Liver (tissue), 9 donors: Measurements from ENCODE around the gene F7. TPM values are rescaled to one million over a fixed set of nuclear protein-coding genes. Genes with fewer than 3 reads are reported as not detected.

ENCODE experiments used
- DNase-seq: peaks from one replicate; pipeline ENCODE4 v3.0.0-alpha.2; 2017; ENCODE audit warnings: low spot score
- H3K27ac ChIP-seq, 2 donors: one replicate each; pipeline ENCODE4 v1.7.0; 2013; ENCODE audit warnings: inconsistent platforms in 2 of 2, low read length in 2 of 2, control low read depth in 1 of 2, low read depth in 1 of 2, mild to moderate bottlenecking in 1 of 2
- H3K27me3 ChIP-seq, 4 donors: one replicate each; pipeline versions ENCODE4 v1.6.1 to v1.7.0; 2013; ENCODE audit warnings: low read length in 3 of 4, inconsistent platforms in 1 of 4, mild to moderate bottlenecking in 1 of 4, moderate library complexity in 1 of 4; ENCODE audit not compliant: control insufficient read depth in 4 of 4, insufficient read depth in 4 of 4
- H3K36me3 ChIP-seq, 4 donors: one replicate each; pipeline versions ENCODE4 v1.6.1 to v1.7.0; 2013; ENCODE audit warnings: low read length in 3 of 4, mild to moderate bottlenecking in 3 of 4, low read depth in 1 of 4, moderate library complexity in 1 of 4; ENCODE audit not compliant: control insufficient read depth in 4 of 4, insufficient read depth in 3 of 4
- H3K4me1 ChIP-seq, 4 donors: one replicate each; pipeline versions ENCODE4 v1.6.1 to v1.7.0; 2013; ENCODE audit warnings: low read length in 3 of 4, mild to moderate bottlenecking in 3 of 4, moderate library complexity in 1 of 4; ENCODE audit not compliant: control insufficient read depth in 4 of 4, insufficient read depth in 4 of 4
- H3K4me3 ChIP-seq, 3 donors: one replicate each; pipeline versions ENCODE4 v1.6.1 to v1.7.0; 2013; ENCODE audit warnings: low read length in 3 of 3, control low read depth in 1 of 3, low read depth in 1 of 3, mild to moderate bottlenecking in 1 of 3
- H3K9ac ChIP-seq, 2 donors: one replicate each; pipeline ENCODE4 v1.7.0; 2013; ENCODE audit warnings: low read length in 2 of 2, mild to moderate bottlenecking in 2 of 2, moderate library complexity in 2 of 2, control low read depth in 1 of 2, low read depth in 1 of 2
- H3K9me3 ChIP-seq, 4 donors: one replicate each; pipeline versions ENCODE4 v1.6.1 to v1.7.0; 2013; ENCODE audit warnings: low read length in 3 of 4; ENCODE audit not compliant: control insufficient read depth in 4 of 4
- ATF3 ChIP-seq: IDR thresholded peaks from 2 replicates; pipeline ENCODE4 v1.6.1; 2016; ENCODE audit warnings: antibody characterized with exemption
- EGR1 ChIP-seq, 2 donors: IDR thresholded peaks; 2 replicates each; pipeline ENCODE4 v1.6.1; 2016 to 2018; ENCODE audit warnings: antibody characterized with exemption in 2 of 2, low read depth in 2 of 2
- FOXA1 ChIP-seq: IDR thresholded peaks from 2 replicates; pipeline ENCODE4 v1.6.1; 2016; ENCODE audit warnings: antibody characterized with exemption
- FOXA2 ChIP-seq: IDR thresholded peaks from 2 replicates; pipeline ENCODE4 v1.6.1; 2016; ENCODE audit warnings: antibody characterized with exemption
- GABPA ChIP-seq, 2 donors: IDR thresholded peaks in 1 of 2; conservative IDR thresholded peaks in 1 of 2; 2 replicates each; pipeline ENCODE4 v1.6.1; 2016; ENCODE audit warnings: antibody characterized with exemption in 2 of 2, mild to moderate bottlenecking in 1 of 2, moderate library complexity in 1 of 2
- HNF4A ChIP-seq, 2 donors: conservative IDR thresholded peaks; 2 replicates each; pipeline ENCODE4 v1.6.1; 2016; ENCODE audit warnings: antibody characterized with exemption in 2 of 2, mild to moderate bottlenecking in 2 of 2
- HNF4G ChIP-seq: IDR thresholded peaks from 2 replicates; pipeline ENCODE4 v1.6.1; 2016; ENCODE audit warnings: antibody characterized with exemption
- JUND ChIP-seq, 2 donors: IDR thresholded peaks; 2 replicates each; pipeline ENCODE4 v1.6.1; 2016; ENCODE audit warnings: antibody characterized with exemption in 2 of 2
- MAX ChIP-seq: IDR thresholded peaks from 2 replicates; pipeline ENCODE4 v1.6.1; 2016; ENCODE audit warnings: antibody characterized with exemption
- NR2F2 ChIP-seq: IDR thresholded peaks from 2 replicates; pipeline ENCODE4 v1.6.1; 2016; ENCODE audit warnings: antibody characterized with exemption
- RAD21 ChIP-seq, 2 donors: IDR thresholded peaks; 2 replicates each; pipeline ENCODE4 v1.6.1; 2016; ENCODE audit warnings: antibody characterized with exemption in 2 of 2, mild to moderate bottlenecking in 2 of 2
- RXRA ChIP-seq, 2 donors: IDR thresholded peaks; 2 replicates each; pipeline ENCODE4 v1.6.1; 2017 to 2018; ENCODE audit warnings: antibody characterized with exemption in 2 of 2, mild to moderate bottlenecking in 1 of 2
- SP1 ChIP-seq: IDR thresholded peaks from 2 replicates; pipeline ENCODE4 v1.6.1; 2018; ENCODE audit warnings: antibody characterized with exemption, mild to moderate bottlenecking
- TAF1 ChIP-seq: conservative IDR thresholded peaks from 2 replicates; pipeline ENCODE4 v1.6.1; 2016; ENCODE audit warnings: antibody characterized with exemption, mild to moderate bottlenecking
- YY1 ChIP-seq: IDR thresholded peaks from 2 replicates; pipeline ENCODE4 v1.6.1; 2016; ENCODE audit warnings: antibody characterized with exemption, mild to moderate bottlenecking
- ZBTB33 ChIP-seq: IDR thresholded peaks from 2 replicates; pipeline ENCODE4 v1.6.1; 2016; ENCODE audit warnings: antibody characterized with exemption
- WGBS: extraction: QIAGEN DNeasy Blood & Tissue Kit; methylation state at CpG from one replicate; pipeline ENCODE4 v1.1.7; 2013; 5-methylcytosine and 5-hydroxymethylcytosine counted together
- polyA plus RNA-seq, 2 donors: library from polyadenylated mRNA; stranded (reverse) in 1 of 2; unstranded in 1 of 2; fragments of 200-250 nt in 1 of 2; fragments of >200 nt in 1 of 2; fragmentation: Nextera tagmentation in 1 of 2; extraction: Ambion mirVana in 1 of 2; gene quantifications; one replicate each; pipeline versions ENCODE4 v1.2.1 to v1.2.3, GENCODE V29; 2013 to 2015
- total RNA-seq, 2 donors: library from RNA; depleted of rRNA; stranded (reverse); fragments of >200 nt; gene quantifications; one replicate each; pipeline ENCODE4 v1.2.3, GENCODE V29; 2014
- TF ChIP-seq, protein P1 (sequence below): IDR thresholded peaks from 2 replicates; pipeline ENCODE4 v1.6.1; 2016; ENCODE audit warnings: antibody characterized with exemption, mild to moderate bottlenecking
- TF ChIP-seq, protein P2 (sequence below): fragments of 150-350 bp; IDR thresholded peaks from 2 replicates; pipeline ENCODE4 v1.5.1; 2017; ENCODE audit warnings: improper control_type of control experiment, low read depth, low read length; ENCODE audit not compliant: missing input control
- donor health status: healthy.
- donor health status: healthy.
- donor health status: healthy.
- donor health status: healthy.
- donor health status: healthy.

F7 gene
- total and polyA plus RNA-seq, 4 donors = 46.6 to 92.6 (median 66.2) TPM

DNA sequence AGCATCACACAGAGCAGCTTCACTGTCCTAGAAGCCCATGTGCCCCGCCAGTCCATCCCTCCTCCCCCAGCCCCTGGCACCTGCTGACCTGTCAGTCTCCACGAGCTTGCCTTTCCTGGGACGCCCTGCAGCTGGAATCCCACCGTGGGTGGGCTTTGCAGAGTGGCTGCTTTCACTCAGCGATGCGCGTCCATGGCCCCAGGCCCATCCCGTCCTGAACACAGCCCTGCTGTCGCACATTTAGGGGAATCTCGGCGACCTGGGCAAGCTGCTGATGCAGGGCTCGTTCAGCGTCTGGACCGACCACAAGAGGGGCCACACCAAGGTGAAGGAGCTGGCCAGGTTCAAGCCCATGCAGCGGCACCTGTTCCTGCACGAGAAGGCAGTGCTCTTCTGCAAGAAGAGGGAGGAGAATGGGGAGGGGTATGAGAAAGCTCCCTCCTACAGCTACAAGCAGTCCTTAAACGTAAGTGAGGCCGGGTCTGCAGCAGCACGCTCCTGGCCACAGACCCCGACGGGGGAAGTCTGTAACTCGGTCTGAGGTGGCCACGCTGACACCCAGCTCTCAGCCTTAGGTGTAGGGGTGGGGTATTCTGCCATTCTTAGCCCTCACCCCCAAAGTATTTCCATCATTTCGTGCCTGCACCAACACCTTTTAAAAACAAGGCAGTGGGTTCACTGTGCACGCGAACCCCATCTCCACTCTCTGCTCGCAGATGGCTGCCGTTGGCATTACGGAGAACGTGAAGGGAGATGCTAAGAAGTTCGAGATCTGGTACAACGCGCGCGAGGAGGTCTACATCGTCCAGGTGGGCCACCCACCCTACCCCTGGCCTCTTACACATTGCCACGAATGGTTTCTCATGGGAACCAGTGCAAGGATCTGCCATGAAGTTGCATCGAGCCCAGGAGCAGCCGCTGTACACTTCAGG, 18.3 kb upstream of the F7 start:
- DNase-seq = no peak
- 95% methylated on average over 39 of the region's 39 CpGs for WGBS
- TF ChIP-seq RAD21 (IDR thresholded peaks at IDR 0.05) (no peak), FOXA1 (no peak), TAF1 (no peak), NR2F2 (no peak), EGR1 (IDR thresholded peaks at IDR 0.05; ENCODE audit: low read depth in 2 of 2) (no peak), MAX (no peak), JUND (IDR thresholded peaks at IDR 0.05) (no peak), ZBTB33 (no peak), HNF4A (conservative IDR thresholded peaks at IDR 0.05) (no peak), FOXA2 (no peak), ATF3 (no peak), RXRA (IDR thresholded peaks at IDR 0.05) (no peak), SP1 (no peak), GABPA (IDR thresholded peaks at IDR 0.05 in 1 of 2, conservative IDR thresholded peaks at IDR 0.05 in 1 of 2) (no peak), HNF4G (no peak), YY1 (no peak)
- TF ChIP-seq, protein P1, sequence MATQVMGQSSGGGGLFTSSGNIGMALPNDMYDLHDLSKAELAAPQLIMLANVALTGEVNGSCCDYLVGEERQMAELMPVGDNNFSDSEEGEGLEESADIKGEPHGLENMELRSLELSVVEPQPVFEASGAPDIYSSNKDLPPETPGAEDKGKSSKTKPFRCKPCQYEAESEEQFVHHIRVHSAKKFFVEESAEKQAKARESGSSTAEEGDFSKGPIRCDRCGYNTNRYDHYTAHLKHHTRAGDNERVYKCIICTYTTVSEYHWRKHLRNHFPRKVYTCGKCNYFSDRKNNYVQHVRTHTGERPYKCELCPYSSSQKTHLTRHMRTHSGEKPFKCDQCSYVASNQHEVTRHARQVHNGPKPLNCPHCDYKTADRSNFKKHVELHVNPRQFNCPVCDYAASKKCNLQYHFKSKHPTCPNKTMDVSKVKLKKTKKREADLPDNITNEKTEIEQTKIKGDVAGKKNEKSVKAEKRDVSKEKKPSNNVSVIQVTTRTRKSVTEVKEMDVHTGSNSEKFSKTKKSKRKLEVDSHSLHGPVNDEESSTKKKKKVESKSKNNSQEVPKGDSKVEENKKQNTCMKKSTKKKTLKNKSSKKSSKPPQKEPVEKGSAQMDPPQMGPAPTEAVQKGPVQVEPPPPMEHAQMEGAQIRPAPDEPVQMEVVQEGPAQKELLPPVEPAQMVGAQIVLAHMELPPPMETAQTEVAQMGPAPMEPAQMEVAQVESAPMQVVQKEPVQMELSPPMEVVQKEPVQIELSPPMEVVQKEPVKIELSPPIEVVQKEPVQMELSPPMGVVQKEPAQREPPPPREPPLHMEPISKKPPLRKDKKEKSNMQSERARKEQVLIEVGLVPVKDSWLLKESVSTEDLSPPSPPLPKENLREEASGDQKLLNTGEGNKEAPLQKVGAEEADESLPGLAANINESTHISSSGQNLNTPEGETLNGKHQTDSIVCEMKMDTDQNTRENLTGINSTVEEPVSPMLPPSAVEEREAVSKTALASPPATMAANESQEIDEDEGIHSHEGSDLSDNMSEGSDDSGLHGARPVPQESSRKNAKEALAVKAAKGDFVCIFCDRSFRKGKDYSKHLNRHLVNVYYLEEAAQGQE = no peak
- TF ChIP-seq, protein P2, sequence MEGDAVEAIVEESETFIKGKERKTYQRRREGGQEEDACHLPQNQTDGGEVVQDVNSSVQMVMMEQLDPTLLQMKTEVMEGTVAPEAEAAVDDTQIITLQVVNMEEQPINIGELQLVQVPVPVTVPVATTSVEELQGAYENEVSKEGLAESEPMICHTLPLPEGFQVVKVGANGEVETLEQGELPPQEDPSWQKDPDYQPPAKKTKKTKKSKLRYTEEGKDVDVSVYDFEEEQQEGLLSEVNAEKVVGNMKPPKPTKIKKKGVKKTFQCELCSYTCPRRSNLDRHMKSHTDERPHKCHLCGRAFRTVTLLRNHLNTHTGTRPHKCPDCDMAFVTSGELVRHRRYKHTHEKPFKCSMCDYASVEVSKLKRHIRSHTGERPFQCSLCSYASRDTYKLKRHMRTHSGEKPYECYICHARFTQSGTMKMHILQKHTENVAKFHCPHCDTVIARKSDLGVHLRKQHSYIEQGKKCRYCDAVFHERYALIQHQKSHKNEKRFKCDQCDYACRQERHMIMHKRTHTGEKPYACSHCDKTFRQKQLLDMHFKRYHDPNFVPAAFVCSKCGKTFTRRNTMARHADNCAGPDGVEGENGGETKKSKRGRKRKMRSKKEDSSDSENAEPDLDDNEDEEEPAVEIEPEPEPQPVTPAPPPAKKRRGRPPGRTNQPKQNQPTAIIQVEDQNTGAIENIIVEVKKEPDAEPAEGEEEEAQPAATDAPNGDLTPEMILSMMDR = no peak
- Histone ChIP-seq H3K27ac (no peak overlapping the region), H3K27me3 (no peaks in the 10 kb centered on the region), H3K4me1 (no peaks in the 10 kb centered on the region), H3K9ac (no peak overlapping the region), H3K4me3 (no peak overlapping the region), H3K9me3 (no peaks in the 10 kb centered on the region), H3K36me3 (peaks cover 0 to 33% (median 7%) of the 10 kb centered on the region in 4 donors)
